ENCODE measurements around the gene SLC6A20.
"Not testable (repeated sequence)": the region's sequence is repeated elsewhere in the genome, so short reads cannot be mapped to it uniquely, and the experiment has no call there.

SLC6A20 gene

GRCh38 chr3:45753095-45753494, 43.2 kb downstream of the SLC6A20 start:
- no peak overlapping the region for H3K4me3 ChIP-seq (ENCODE audit: low read depth in 1 of 2, low read length in 2 of 2)
- H3K27me3 ChIP-seq (ENCODE audit: low read depth, low read length) = no peaks in the 10 kb centered on the region
- H3K36me3 ChIP-seq (ENCODE audit: control insufficient read depth in 1 of 2, insufficient read depth in 2 of 2, low read length in 2 of 2) = peaks cover 0 to 2% of the 10 kb centered on the region in 2 donors
- H3K27ac ChIP-seq (ENCODE audit: low read length) = no peak overlapping the region
- no peaks in the 10 kb centered on the region for H3K9me3 ChIP-seq (ENCODE audit: control insufficient read depth in 1 of 2, low read length in 2 of 2)
- no peaks in the 10 kb centered on the region for H3K4me1 ChIP-seq (ENCODE audit: control insufficient read depth in 1 of 2, insufficient read depth in 2 of 2, low read length in 2 of 2)

GRCh38 chr3:45751537-45752242, 44.6 kb downstream of the SLC6A20 start:
- Histone ChIP-seq H3K36me3 (ENCODE audit: control insufficient read depth in 1 of 2, insufficient read depth in 2 of 2, low read length in 2 of 2) (peaks cover 0 to 16% of the 10 kb centered on the region in 2 donors), H3K27ac (ENCODE audit: low read length) (no peak overlapping the region), H3K27me3 (ENCODE audit: low read depth, low read length) (no peaks in the 10 kb centered on the region), H3K9me3 (ENCODE audit: control insufficient read depth in 1 of 2, low read length in 2 of 2) (no peaks in the 10 kb centered on the region), H3K4me1 (ENCODE audit: control insufficient read depth in 1 of 2, insufficient read depth in 2 of 2, low read length in 2 of 2) (no peaks in the 10 kb centered on the region), H3K4me3 (ENCODE audit: low read depth in 1 of 2, low read length in 2 of 2) (no peak overlapping the region)

- no peaks in the 10 kb centered on the region for H3K27me3 ChIP-seq (ENCODE audit: low read depth, low read length)
- no peak overlapping the region for H3K27ac ChIP-seq (ENCODE audit: low read length)
These were observed 46.5 kb downstream of the SLC6A20 start for GRCh38 chr3:45749880-45750279.

GRCh38 chr3:45749036-45749600, 47.2 kb downstream of the SLC6A20 start:
- H3K36me3 ChIP-seq (ENCODE audit: control insufficient read depth in 1 of 2, insufficient read depth in 2 of 2, low read length in 2 of 2) = peaks cover 10 to 29% of the 10 kb centered on the region in 2 donors
- not testable (repeated sequence) for H3K9me3 ChIP-seq (ENCODE audit: control insufficient read depth in 1 of 2, low read length in 2 of 2); H3K27ac ChIP-seq (ENCODE audit: low read length); H3K4me1 ChIP-seq (ENCODE audit: control insufficient read depth in 1 of 2, insufficient read depth in 2 of 2, low read length in 2 of 2); H3K27me3 ChIP-seq (ENCODE audit: low read depth, low read length); H3K4me3 ChIP-seq (ENCODE audit: low read depth in 1 of 2, low read length in 2 of 2)

More at GRCh38 chr3:45749880-45750279, 46.5 kb downstream of the SLC6A20 start:
- Histone ChIP-seq H3K36me3 (ENCODE audit: control insufficient read depth in 1 of 2, insufficient read depth in 2 of 2, low read length in 2 of 2) (peaks cover 9 to 25% of the 10 kb centered on the region in 2 donors), H3K4me3 (ENCODE audit: low read depth in 1 of 2, low read length in 2 of 2) (no peak overlapping the region), H3K4me1 (ENCODE audit: control insufficient read depth in 1 of 2, insufficient read depth in 2 of 2, low read length in 2 of 2) (no peaks in the 10 kb centered on the region), H3K9me3 (ENCODE audit: control insufficient read depth in 1 of 2, low read length in 2 of 2) (no peaks in the 10 kb centered on the region)

- Histone ChIP-seq H3K27ac (ENCODE audit: low read length) (no peak overlapping the region), H3K27me3 (ENCODE audit: low read depth, low read length) (no peaks in the 10 kb centered on the region), H3K36me3 (ENCODE audit: control insufficient read depth in 1 of 2, insufficient read depth in 2 of 2, low read length in 2 of 2) (peaks cover 14 to 39% of the 10 kb centered on the region in 2 donors), H3K4me1 (ENCODE audit: control insufficient read depth in 1 of 2, insufficient read depth in 2 of 2, low read length in 2 of 2) (no peaks in the 10 kb centered on the region), H3K4me3 (ENCODE audit: low read depth in 1 of 2, low read length in 2 of 2) (no peak overlapping the region), H3K9me3 (ENCODE audit: control insufficient read depth in 1 of 2, low read length in 2 of 2) (no peaks in the 10 kb centered on the region)
These were observed 48.3 kb downstream of the SLC6A20 start for GRCh38 chr3:45748068-45748467.

- Histone ChIP-seq H3K4me1 (ENCODE audit: control insufficient read depth in 1 of 2, insufficient read depth in 2 of 2, low read length in 2 of 2) (no peaks in the 10 kb centered on the region), H3K36me3 (ENCODE audit: control insufficient read depth in 1 of 2, insufficient read depth in 2 of 2, low read length in 2 of 2) (peaks cover 14 to 47% of the 10 kb centered on the region in 2 donors), H3K9me3 (ENCODE audit: control insufficient read depth in 1 of 2, low read length in 2 of 2) (no peaks in the 10 kb centered on the region), H3K27ac (ENCODE audit: low read length) (no peak overlapping the region), H3K27me3 (ENCODE audit: low read depth, low read length) (no peaks in the 10 kb centered on the region), H3K4me3 (ENCODE audit: low read depth in 1 of 2, low read length in 2 of 2) (no peak overlapping the region)
These were observed 49.3 kb downstream of the SLC6A20 start for GRCh38 chr3:45746777-45747622.

GRCh38 chr3:45746165-45746776, 50.1 kb downstream of the SLC6A20 start:
- peaks cover 17 to 55% of the 10 kb centered on the region in 2 donors for H3K36me3 ChIP-seq (ENCODE audit: control insufficient read depth in 1 of 2, insufficient read depth in 2 of 2, low read length in 2 of 2)
- no peaks in the 10 kb centered on the region for H3K27me3 ChIP-seq (ENCODE audit: low read depth, low read length)
- H3K4me3 ChIP-seq (ENCODE audit: low read depth in 1 of 2, low read length in 2 of 2) = no peak overlapping the region
- H3K27ac ChIP-seq (ENCODE audit: low read length) = no peak overlapping the region
- H3K4me1 ChIP-seq (ENCODE audit: control insufficient read depth in 1 of 2, insufficient read depth in 2 of 2, low read length in 2 of 2) = no peaks in the 10 kb centered on the region
- no peaks in the 10 kb centered on the region for H3K9me3 ChIP-seq (ENCODE audit: control insufficient read depth in 1 of 2, low read length in 2 of 2)

GRCh38 chr3:45742461-45743089, 53.8 kb downstream of the SLC6A20 start:
- Histone ChIP-seq H3K27me3 (ENCODE audit: low read depth, low read length) (no peaks in the 10 kb centered on the region), H3K4me1 (ENCODE audit: control insufficient read depth in 1 of 2, insufficient read depth in 2 of 2, low read length in 2 of 2) (no peaks in the 10 kb centered on the region), H3K9me3 (ENCODE audit: control insufficient read depth in 1 of 2, low read length in 2 of 2) (no peaks in the 10 kb centered on the region), H3K4me3 (ENCODE audit: low read depth in 1 of 2, low read length in 2 of 2) (no peak overlapping the region), H3K27ac (ENCODE audit: low read length) (no peak overlapping the region), H3K36me3 (ENCODE audit: control insufficient read depth in 1 of 2, insufficient read depth in 2 of 2, low read length in 2 of 2) (peaks cover 48 to 83% of the 10 kb centered on the region in 2 donors)

- Histone ChIP-seq H3K4me1 (ENCODE audit: control insufficient read depth in 1 of 2, insufficient read depth in 2 of 2, low read length in 2 of 2) (no peaks in the 10 kb centered on the region), H3K36me3 (ENCODE audit: control insufficient read depth in 1 of 2, insufficient read depth in 2 of 2, low read length in 2 of 2) (peaks cover 54 to 83% of the 10 kb centered on the region in 2 donors), H3K27ac (ENCODE audit: low read length) (no peak overlapping the region), H3K27me3 (ENCODE audit: low read depth, low read length) (no peaks in the 10 kb centered on the region), H3K9me3 (ENCODE audit: control insufficient read depth in 1 of 2, low read length in 2 of 2) (no peaks in the 10 kb centered on the region), H3K4me3 (ENCODE audit: low read depth in 1 of 2, low read length in 2 of 2) (no peak overlapping the region)
These were observed 54.4 kb downstream of the SLC6A20 start for GRCh38 chr3:45741742-45742460.

GRCh38 chr3:45741247-45741646, 55.1 kb downstream of the SLC6A20 start:
- Histone ChIP-seq H3K4me1 (ENCODE audit: control insufficient read depth in 1 of 2, insufficient read depth in 2 of 2, low read length in 2 of 2) (no peaks in the 10 kb centered on the region), H3K9me3 (ENCODE audit: control insufficient read depth in 1 of 2, low read length in 2 of 2) (no peaks in the 10 kb centered on the region), H3K4me3 (ENCODE audit: low read depth in 1 of 2, low read length in 2 of 2) (no peak overlapping the region), H3K27me3 (ENCODE audit: low read depth, low read length) (no peaks in the 10 kb centered on the region), H3K27ac (ENCODE audit: low read length) (no peak overlapping the region), H3K36me3 (ENCODE audit: control insufficient read depth in 1 of 2, insufficient read depth in 2 of 2, low read length in 2 of 2) (peaks cover 60 to 83% of the 10 kb centered on the region in 2 donors)
